K562 (cell line): ENCODE results near the gene THOC7. TPM values are rescaled to one million over a fixed set of nuclear protein-coding genes. Genes with fewer than 3 reads are reported as not detected.

Experiments used
- ATAC-seq: fragments of 200-7000 bp; cut with Tn5 transposase; 3 replicates; pipeline ENCODE4 v1.9.1; 2020; ENCODE audit warnings: moderate library complexity
- BruUV-seq: library from RNA; stranded (reverse); fragments of 400-500 nt; replicated peaks from 2 replicates; lab custom pipeline; 2021; lab: Mats Ljungman, UMichigan
- CTCF ChIA-PET: fragments of 300-600 bp; formaldehyde crosslinking; extraction: SDS; loops from one replicate; lab custom pipeline; 2021; ENCODE audit warnings: low intra/inter-chr PET ratio; lab: Yijun Ruan, JAX
- POLR2A ChIA-PET: fragments of 300-600, 350-650 bp; sonication (Branson Sonifier 250); formaldehyde crosslinking; extraction: SDS; loops from one replicate; lab custom pipeline; 2021; ENCODE audit warnings: antibody characterized with exemption, inconsistent platforms; lab: Yijun Ruan, JAX
- DNase-seq, 4 experiments: peaks; one replicate each; pipeline versions ENCODE4 v3.0.0 to v3.0.0-alpha.2; 2011 to 2018; ENCODE audit warnings: low spot score in 3 of 4, mixed read lengths in 3 of 4; ENCODE audit errors: extremely low read depth in 1 of 4
- FAIRE-seq: peaks from 2 replicates; lab custom pipeline; 2011; peaks lifted over from hg19 to GRCh38; lab: Jason Lieb, UNC
- H2AFZ ChIP-seq: 2 replicates; pipeline ENCODE4 v1.6.0; 2011; ENCODE audit warnings: low read depth, low read length, control low read depth, inconsistent platforms
- H3K27ac ChIP-seq: fragments of 200-600 bp; 3 replicates; pipeline ENCODE4 v1.8.0; 2011; ENCODE audit warnings: low read depth, mild to moderate bottlenecking, control low read depth, inconsistent platforms, low read length, moderate library complexity, mixed read lengths; ENCODE audit errors: extremely low read depth
- H3K27me3 ChIP-seq, 2 experiments: fragments of 300-600 bp in 1 of 2; 2 replicates in 1 of 2; 3 replicates in 1 of 2; pipeline versions ENCODE4 v1.6.0 to v1.8.0; 2011; ENCODE audit warnings: inconsistent platforms in 2 of 2, low read length in 2 of 2, mild to moderate bottlenecking in 1 of 2, mixed read lengths in 1 of 2, moderate library complexity in 1 of 2; ENCODE audit not compliant: control insufficient read depth in 2 of 2, insufficient read depth in 2 of 2
- H3K36me3 ChIP-seq: fragments of 300-600 bp; 3 replicates; pipeline ENCODE4 v1.8.0; 2011; ENCODE audit warnings: mild to moderate bottlenecking, low read length, inconsistent platforms; ENCODE audit not compliant: control insufficient read depth, insufficient read depth
- H3K4me1 ChIP-seq, 2 experiments: fragments of 200-600 bp in 1 of 2; replicated peaks in 1 of 2; 2 replicates in 1 of 2; 3 replicates in 1 of 2; pipeline versions ENCODE4 v1.5.1 to v1.8.0; 2011; ENCODE audit warnings: inconsistent platforms in 2 of 2, low read length in 2 of 2, mild to moderate bottlenecking in 1 of 2, mixed read lengths in 1 of 2, moderate library complexity in 1 of 2; ENCODE audit not compliant: control insufficient read depth in 2 of 2, insufficient read depth in 2 of 2
- H3K4me2 ChIP-seq: 2 replicates; pipeline ENCODE4 v1.6.1; 2011; ENCODE audit warnings: low read length, control low read depth, inconsistent platforms, mixed read lengths; ENCODE audit not compliant: insufficient read depth
- H3K4me3 ChIP-seq: fragments of 200-600 bp; sonication (generic), shearing (Covaris generic); 2 replicates; pipeline ENCODE4 v1.5.1; 2016; ENCODE audit warnings: control low read depth, inconsistent platforms
- H3K79me2 ChIP-seq: fragments of 200-600 bp; 3 replicates; pipeline ENCODE4 v1.8.0; 2011; ENCODE audit warnings: low read length, inconsistent platforms; ENCODE audit not compliant: control insufficient read depth, insufficient read depth
- H3K9ac ChIP-seq, 2 experiments: 2 replicates each; pipeline versions ENCODE4 v1.6.0 to v1.6.1; 2011; ENCODE audit warnings: low read depth in 2 of 2, low read length in 2 of 2, control low read depth in 1 of 2, inconsistent platforms in 1 of 2, mild to moderate bottlenecking in 1 of 2, mixed read lengths in 1 of 2; ENCODE audit not compliant: insufficient read depth in 1 of 2
- H3K9me1 ChIP-seq: one replicate; pipeline ENCODE4 v1.6.0; 2011; ENCODE audit warnings: inconsistent platforms, mild to moderate bottlenecking, low read length, moderate library complexity; ENCODE audit not compliant: control insufficient read depth, insufficient read depth
- H3K9me3 ChIP-seq: replicated peaks from 2 replicates; pipeline ENCODE4 v1.5.1; 2011; ENCODE audit warnings: low read depth, low read length, inconsistent platforms; ENCODE audit not compliant: control insufficient read depth, insufficient read depth
- H4K20me1 ChIP-seq: replicated peaks from 2 replicates; pipeline ENCODE4 v1.6.1; 2011; ENCODE audit warnings: low read length, inconsistent platforms, mixed read lengths; ENCODE audit not compliant: control insufficient read depth, insufficient read depth
- NRF1 ChIP-seq, 2 experiments: fragments of 450-650 bp; IDR thresholded peaks in 1 of 2; conservative IDR thresholded peaks in 1 of 2; 2 replicates each; pipeline ENCODE4 v1.6.1; 2014; ENCODE audit warnings: mild to moderate bottlenecking in 2 of 2
- ZBTB11 ChIP-seq, 3 experiments: fragments of 200-800 bp in 1 of 3; fragments of 250-450 bp in 1 of 3; fragments of 450-650 bp in 1 of 3; sonication (Bioruptor Pico) in 1 of 3; sonication (Bioruptor generic) in 1 of 3; formaldehyde crosslinking in 1 of 3; IDR thresholded peaks; 2 replicates each; pipeline versions ENCODE4 v1.6.1 to v1.8.0; 2016 to 2022; ENCODE audit warnings: mild to moderate bottlenecking in 2 of 3, missing genetic modification characterization in 2 of 3, missing compliant biosample characterization in 1 of 3, moderate library complexity in 1 of 3
- WGBS: fragments of 100-300 bp; shearing (Covaris generic); methylation state at CpG from one replicate; pipeline ENCODE4 v1.1.6; 2016; ENCODE audit warnings: low coverage, mixed read lengths; ENCODE audit not compliant: insufficient coverage; ENCODE audit errors: missing lambda C conversion rate; 5-methylcytosine and 5-hydroxymethylcytosine counted together
- in situ Hi-C: fragments of 300-500 bp; cut with MboI; formaldehyde crosslinking; loops from 4 replicates; pipeline ENCODE4 v1.15.0; 2018; ENCODE audit warnings: inconsistent platforms, mixed read lengths
- intact Hi-C: fragments of 100-400 bp; cut with micrococcal nuclease; formaldehyde crosslinking; loops from 2 replicates; pipeline ENCODE4 v1.14.2; 2022
- polyA plus RNA-seq, 8 experiments: library from polyadenylated mRNA; depleted of rRNA in 4 of 8; stranded (reverse) in 5 of 8; unstranded in 3 of 8; fragments of >200 nt; fragmentation: Nextera tagmentation in 2 of 8; fragmentation: Illumina TruSeq in 1 of 8; extraction: Ambion mirVana in 2 of 8; extraction: Trizol in 1 of 8; gene quantifications; 2 replicates each; pipeline versions ENCODE4 v1.2.1 to v1.2.3, GENCODE V29; 2011 to 2014; ENCODE audit warnings: inconsistent platforms in 1 of 8, missing spikeins in 1 of 8
- total RNA-seq, 7 experiments: library from RNA; depleted of rRNA in 6 of 7; stranded (reverse); fragments of >200 nt in 6 of 7; fragmentation: Illumina TruSeq in 2 of 7; extraction: Trizol in 2 of 7; gene quantifications; 2 replicates each; pipeline versions ENCODE4 v1.2.1 to v1.2.3, GENCODE V29; 2011 to 2021; ENCODE audit warnings: low replicate concordance in 1 of 7

THOC7 gene
- total and polyA plus RNA-seq, 9 of the 15 experiments (the other 6 are each of a cell fraction or from before 2014, with no cell fraction given): 56.5 to 129 (median 94.7) TPM

- Histone ChIP-seq H3K4me2 (no peak overlapping the region), H3K9me3 (no peaks in the 10 kb centered on the region), H4K20me1 (no peaks in the 10 kb centered on the region), H3K4me1 (no peaks in the 10 kb centered on the region), H3K79me2 (no peaks in the 10 kb centered on the region)
- BruUV-seq: no TSS peak
- ATAC-seq (no peak), FAIRE-seq (no peak)
- CTCF ChIA-PET: no interaction called here
- peak in 1 of 3 experiments; percentile 64; a peak in 2 of 6 replicates for TF ChIP-seq ZBTB11 (CRISPR knock-in tag; IDR thresholded peaks at IDR 0.05)
- TF ChIP-seq NRF1 (conservative IDR thresholded peaks at IDR 0.05 in 1 of 2, IDR thresholded peaks at IDR 0.05 in 1 of 2): no peak
- TF ChIP-seq, all 486 proteins: peak for 1
- no peak overlapping the region for H2AFZ ChIP-seq
- no peak overlapping the region for H3K27ac ChIP-seq
- peaks cover 46% of the 10 kb centered on the region; the same call in 1 of the 3 replicates for H3K36me3 ChIP-seq
- intact Hi-C loops: no loop called here
- H3K27me3 ChIP-seq: no peaks in the 10 kb centered on the region
- in situ Hi-C loops: no loop called here
- POLR2A ChIA-PET: no interaction called here
- H3K9ac ChIP-seq: no peak overlapping the region
- no peak for DNase-seq
- H3K9me1 ChIP-seq: no peaks in the 10 kb centered on the region
- no peak overlapping the region for H3K4me3 ChIP-seq
- 77% methylated on average over 6 of the region's 6 CpGs for WGBS
Measured at GRCh38 chr3:63832395-63832794, 31.2 kb downstream of the THOC7 start.
